H9 (cell line): Measurements from ENCODE around the gene BAG1. TPM values are rescaled to one million over a fixed set of nuclear protein-coding genes. Genes with fewer than 3 reads are reported as not detected.

Experiments used
- DNase-seq: peaks from one replicate; pipeline ENCODE4 v3.0.0-alpha.2; 2017
- H2AFZ ChIP-seq: one replicate; pipeline ENCODE4 v1.6.1; 2013; ENCODE audit warnings: mild to moderate bottlenecking, low read length, control low read depth, moderate library complexity
- H2AK5ac ChIP-seq: 2 replicates; pipeline ENCODE4 v1.6.1; 2013; ENCODE audit warnings: low read length, control low read depth, mixed read lengths; ENCODE audit not compliant: insufficient read length
- H2BK120ac ChIP-seq: one replicate; pipeline ENCODE4 v1.6.1; 2013; ENCODE audit warnings: low read depth, mild to moderate bottlenecking, low read length, control low read depth, inconsistent platforms; ENCODE audit not compliant: poor library complexity, severe bottlenecking
- H2BK12ac ChIP-seq: 2 replicates; pipeline ENCODE4 v1.6.1; 2013; ENCODE audit warnings: low read length, control low read depth, mixed read lengths, low read depth; ENCODE audit not compliant: insufficient read length
- H2BK15ac ChIP-seq: 2 replicates; pipeline ENCODE4 v1.6.1; 2013; ENCODE audit warnings: low read depth, low read length, control low read depth
- H2BK20ac ChIP-seq: one replicate; pipeline ENCODE4 v1.6.1; 2013; ENCODE audit warnings: low read depth, mild to moderate bottlenecking, low read length, control low read depth, inconsistent platforms; ENCODE audit not compliant: poor library complexity, severe bottlenecking
- H2BK5ac ChIP-seq: 2 replicates; pipeline ENCODE4 v1.6.1; 2013; ENCODE audit warnings: low read length, control low read depth, mixed read lengths; ENCODE audit not compliant: insufficient read length
- H3K14ac ChIP-seq: 2 replicates; pipeline ENCODE4 v1.6.1; 2013; ENCODE audit warnings: low read length, control low read depth; ENCODE audit not compliant: insufficient read depth
- H3K18ac ChIP-seq: 2 replicates; pipeline ENCODE4 v1.6.1; 2013; ENCODE audit warnings: low read depth, mild to moderate bottlenecking, mixed read lengths, low read length, control low read depth; ENCODE audit not compliant: insufficient read length
- H3K23ac ChIP-seq: 2 replicates; pipeline ENCODE4 v1.6.1; 2013; ENCODE audit warnings: low read length, control low read depth, mixed read lengths, low read depth; ENCODE audit not compliant: insufficient read length
- H3K23me2 ChIP-seq: 2 replicates; pipeline ENCODE4 v1.6.1; 2013; ENCODE audit warnings: low read depth, mild to moderate bottlenecking, mixed read lengths, low read length, control low read depth; ENCODE audit not compliant: insufficient read length, poor library complexity, severe bottlenecking
- H3K27ac ChIP-seq: 2 replicates; pipeline ENCODE4 v1.5.1; 2013; ENCODE audit warnings: low read length, control low read depth, mixed read lengths, low read depth; ENCODE audit not compliant: insufficient read length
- H3K27me3 ChIP-seq: 2 replicates; pipeline ENCODE4 v1.6.1; 2013; ENCODE audit warnings: low read length, control low read depth, inconsistent platforms; ENCODE audit not compliant: insufficient read depth
- H3K4ac ChIP-seq: 2 replicates; pipeline ENCODE4 v1.6.1; 2013; ENCODE audit warnings: low read depth, mild to moderate bottlenecking, control low read depth, inconsistent platforms, low read length, moderate library complexity
- H3K4me1 ChIP-seq: 2 replicates; pipeline ENCODE4 v1.6.1; 2013; ENCODE audit warnings: low read length, control low read depth, inconsistent platforms; ENCODE audit not compliant: insufficient read depth
- H3K4me2 ChIP-seq: 2 replicates; pipeline ENCODE4 v1.6.1; 2013; ENCODE audit warnings: low read length, control low read depth, mixed read lengths; ENCODE audit not compliant: insufficient read length, insufficient read depth
- H3K56ac ChIP-seq: 2 replicates; pipeline ENCODE4 v1.6.1; 2013; ENCODE audit warnings: low read depth, mild to moderate bottlenecking, mixed read lengths, low read length, control low read depth; ENCODE audit not compliant: insufficient read length
- H3K79me1 ChIP-seq: 2 replicates; pipeline ENCODE4 v1.6.1; 2013; ENCODE audit warnings: low read depth, mild to moderate bottlenecking, moderate library complexity, low read length, control low read depth, inconsistent platforms; ENCODE audit not compliant: insufficient read depth, poor library complexity, severe bottlenecking
- H3K79me2 ChIP-seq: 2 replicates; pipeline ENCODE4 v1.6.1; 2013; ENCODE audit warnings: low read length, control low read depth, inconsistent platforms; ENCODE audit not compliant: insufficient read depth
- H3K9ac ChIP-seq: 2 replicates; pipeline ENCODE4 v1.6.1; 2013; ENCODE audit warnings: low read length, control low read depth, mixed read lengths; ENCODE audit not compliant: insufficient read length; ENCODE audit errors: extremely low read depth
- H3K9me3 ChIP-seq: one replicate; pipeline ENCODE4 v1.6.1; 2013; ENCODE audit warnings: low read depth, low read length, inconsistent platforms; ENCODE audit not compliant: control insufficient read depth
- H3T11ph ChIP-seq: one replicate; pipeline ENCODE4 v1.6.1; 2013; ENCODE audit warnings: mild to moderate bottlenecking, low read length, control low read depth, inconsistent platforms
- H4K20me1 ChIP-seq: one replicate; pipeline ENCODE4 v1.6.1; 2013; ENCODE audit not compliant: control insufficient read depth, insufficient read length, insufficient read depth
- H4K5ac ChIP-seq: 2 replicates; pipeline ENCODE4 v1.6.1; 2013; ENCODE audit warnings: low read depth, mild to moderate bottlenecking, mixed read lengths, low read length, control low read depth; ENCODE audit not compliant: insufficient read length
- H4K8ac ChIP-seq: replicated peaks from 2 replicates; pipeline ENCODE4 v1.6.1; 2013; ENCODE audit warnings: low read length, control low read depth, mixed read lengths, low read depth; ENCODE audit not compliant: insufficient read length
- H4K91ac ChIP-seq: 2 replicates; pipeline ENCODE4 v1.6.1; 2013; ENCODE audit warnings: low read depth, mild to moderate bottlenecking, moderate library complexity, mixed read lengths, low read length, control low read depth; ENCODE audit not compliant: insufficient read length
- H3K27ac Mint-ChIP-seq, 3 experiments: 2 replicates in 2 of 3; 3 replicates in 1 of 3; pipeline ENCODE4 v1.8.0; 2020 to 2021; ENCODE audit warnings: mixed read lengths in 3 of 3, mild to moderate bottlenecking in 1 of 3, moderate library complexity in 1 of 3
- H3K27me3 Mint-ChIP-seq: 2 replicates; pipeline ENCODE4 v1.8.0; 2021; ENCODE audit warnings: low read depth, mild to moderate bottlenecking, moderate library complexity, mixed read lengths
- H3K36me3 Mint-ChIP-seq, 3 experiments: 2 replicates in 2 of 3; 3 replicates in 1 of 3; pipeline ENCODE4 v1.8.0; 2020 to 2021; ENCODE audit warnings: low read depth in 3 of 3, mixed read lengths in 3 of 3; ENCODE audit not compliant: insufficient read depth in 1 of 3
- H3K4me1 Mint-ChIP-seq, 2 experiments: 2 replicates each; pipeline ENCODE4 v1.8.0; 2020; ENCODE audit warnings: mixed read lengths in 2 of 2
- H3K4me3 Mint-ChIP-seq, 2 experiments: 2 replicates in 1 of 2; 3 replicates in 1 of 2; pipeline ENCODE4 v1.8.0; 2020 to 2021; ENCODE audit warnings: mild to moderate bottlenecking in 2 of 2, mixed read lengths in 2 of 2, moderate library complexity in 1 of 2
- H3K9me3 Mint-ChIP-seq, 2 experiments: 2 replicates in 1 of 2; 3 replicates in 1 of 2; pipeline ENCODE4 v1.8.0; 2020; ENCODE audit warnings: mild to moderate bottlenecking in 2 of 2, mixed read lengths in 2 of 2, moderate library complexity in 1 of 2
- CTCF ChIP-seq: fragments of 200-600 bp; sonication (generic); conservative IDR thresholded peaks from 3 replicates; pipeline ENCODE4 v1.8.0; 2021; ENCODE audit warnings: antibody characterized with exemption, mild to moderate bottlenecking
- WGBS: extraction: QIAGEN DNeasy Blood & Tissue Kit; methylation state at CpG from one replicate; pipeline ENCODE4 v1.1.7; 2013; ENCODE audit warnings: missing lambda C conversion rate, low lambda C conversion rate, mixed read lengths; ENCODE audit not compliant: insufficient read length; ENCODE audit errors: extremely low coverage; 5-methylcytosine and 5-hydroxymethylcytosine counted together
- total RNA-seq: library from RNA; stranded (reverse); gene quantifications from 2 replicates; pipeline ENCODE4 v1.2.1, GENCODE V29; 2021

BAG1 gene
- total RNA-seq, 1 experiment from 2014 or later, result 66.4 TPM

- Mint-ChIP-seq H3K27me3 (peaks cover 15% of the 10 kb centered on the region), H3K36me3 (no peaks in the 10 kb centered on the region), H3K27ac (no peak overlapping the region), H3K9me3 (no peaks in the 10 kb centered on the region), H3K4me3 (no peak overlapping the region), H3K4me1 (no peaks in the 10 kb centered on the region; a peak in 1 of 4 replicates)
- Histone ChIP-seq H3K4me2 (no peak overlapping the region), H2BK20ac (no peak overlapping the region), H3K9ac (no peak overlapping the region), H3K56ac (no peak overlapping the region), H3K14ac (no peak overlapping the region), H2AK5ac (no peak overlapping the region), H3K27ac (no peak overlapping the region), H4K5ac (no peak overlapping the region), H4K8ac (no peak overlapping the region), H2BK5ac (no peak overlapping the region), H2AFZ (no peak overlapping the region), H2BK12ac (no peak overlapping the region), H3K79me2 (no peaks in the 10 kb centered on the region; the same call in 1 of the 2 replicates), H3K4ac (no peak overlapping the region), H4K91ac (no peak overlapping the region), H3K23ac (no peak overlapping the region), H3K18ac (no peak overlapping the region), H3K79me1 (no peaks in the 10 kb centered on the region), H3K23me2 (no peaks in the 10 kb centered on the region), H3K27me3 (no peaks in the 10 kb centered on the region), H3K4me1 (no peaks in the 10 kb centered on the region), H3T11ph (no peak overlapping the region), H2BK120ac (no peak overlapping the region), H3K9me3 (no peaks in the 10 kb centered on the region), H2BK15ac (no peak overlapping the region), H4K20me1 (no peaks in the 10 kb centered on the region)
- whole genome bisulfite sequencing, result no CpG with 5 or more reads among the region's 5 CpGs
- TF ChIP-seq CTCF, result no peak
- DNase-seq, result no peak
Measured at GRCh38 chr9:33241298-33241697, 23.2 kb downstream of the BAG1 start.
